Suppressor macrophage (primary cell): ENCODE results near the gene YAP1.
"Not testable (repeated sequence)": the region's sequence is repeated elsewhere in the genome, so short reads cannot be mapped to it uniquely, and the experiment has no call there.

ENCODE experiments used
- DNase-seq, 4 experiments: peaks; one replicate each; pipeline ENCODE4 v3.0.0-alpha.2; 2020 to 2022

Gene YAP1

GRCh38 chr11:102166175-102167064 lies 56.2 kb downstream of the YAP1 start:
- DNase-seq: no peak

GRCh38 chr11:102168481-102168880 lies 58.2 kb downstream of the YAP1 start:
- no peak for DNase-seq

- DNase-seq: no peak
Measured at GRCh38 chr11:102171101-102171500, 60.9 kb downstream of the YAP1 start.

- peak in 1 of 4 experiments; percentile 2 for DNase-seq
Measured at GRCh38 chr11:102172127-102172848, 62.0 kb downstream of the YAP1 start.

GRCh38 chr11:102177126-102177525 lies 66.9 kb downstream of the YAP1 start:
- peak in 2 of 4 experiments; percentile 29 to 34 for DNase-seq

- peak; percentile 36 to 81 (median 61) for DNase-seq
Measured at GRCh38 chr11:102177974-102178631, 67.9 kb downstream of the YAP1 start.

GRCh38 chr11:102179371-102179770 lies 69.1 kb downstream of the YAP1 start:
- DNase-seq: no peak

- DNase-seq: no peak
Measured at GRCh38 chr11:102184269-102184987, 74.2 kb downstream of the YAP1 start.

GRCh38 chr11:102186551-102187191 lies 76.4 kb downstream of the YAP1 start:
- no peak for DNase-seq

- no peak for DNase-seq
Measured at GRCh38 chr11:102187416-102188151, 77.3 kb downstream of the YAP1 start.

GRCh38 chr11:102188488-102188887 lies 78.2 kb downstream of the YAP1 start:
- no peak for DNase-seq

GRCh38 chr11:102191832-102192231 lies 81.6 kb downstream of the YAP1 start:
- DNase-seq: no peak

- DNase-seq: no peak
Measured at GRCh38 chr11:102192349-102193066, 82.3 kb downstream of the YAP1 start.

GRCh38 chr11:102194257-102194656 lies 84.0 kb downstream of the YAP1 start:
- DNase-seq: no peak

- DNase-seq: no peak
Measured at GRCh38 chr11:102194990-102195389, 84.7 kb downstream of the YAP1 start.

- DNase-seq: no peak
Measured at GRCh38 chr11:102196351-102196750, 86.1 kb downstream of the YAP1 start.

GRCh38 chr11:102196816-102197215 lies 86.6 kb downstream of the YAP1 start:
- DNase-seq: no peak

GRCh38 chr11:102197670-102198139 lies 87.5 kb downstream of the YAP1 start:
- DNase-seq: no peak

- no peak for DNase-seq
Measured at GRCh38 chr11:102199673-102200072, 89.4 kb downstream of the YAP1 start.

- DNase-seq: not testable (repeated sequence)
Measured at GRCh38 chr11:102200325-102200724, 90.1 kb downstream of the YAP1 start.
